NCI-H2081 (cell line): ENCODE measurements around the gene TACC2.

ENCODE experiments used
- DNase-seq, 2 experiments: peaks; one replicate each; lab custom pipeline; 2025; lab: John Stamatoyannopoulos, UW

The TACC2 gene

DNA sequence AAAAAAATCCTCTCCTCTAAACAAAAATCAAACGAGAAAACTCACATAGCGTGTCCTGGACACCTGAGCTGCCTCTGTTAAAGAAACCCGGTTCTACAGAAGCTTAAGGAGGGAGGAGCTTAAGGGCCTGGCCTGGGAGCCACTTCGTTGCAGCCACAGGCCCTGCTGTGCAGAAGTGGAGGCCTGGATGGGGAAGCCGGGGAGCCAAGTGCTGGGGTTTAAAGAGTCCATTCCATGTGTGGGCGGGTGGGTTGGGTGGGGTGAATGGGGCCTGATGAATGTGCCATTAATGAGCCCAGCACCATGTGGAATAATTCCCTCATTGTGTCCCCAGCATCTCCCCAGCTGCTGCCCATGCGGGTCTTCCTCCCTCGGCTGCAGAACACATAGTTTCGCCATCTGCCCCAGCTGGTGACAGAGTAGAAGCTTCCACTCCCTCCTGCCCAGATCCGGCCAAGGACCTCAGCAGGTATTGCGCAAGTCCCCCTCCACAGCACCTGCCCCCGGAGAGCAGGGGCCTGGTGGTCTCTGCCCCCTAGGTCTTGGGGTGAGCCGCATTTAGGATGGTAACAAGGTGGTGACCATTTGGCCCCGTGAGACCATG lies 154.4 kb downstream of the TACC2 start:
- no peak for DNase-seq

DNA sequence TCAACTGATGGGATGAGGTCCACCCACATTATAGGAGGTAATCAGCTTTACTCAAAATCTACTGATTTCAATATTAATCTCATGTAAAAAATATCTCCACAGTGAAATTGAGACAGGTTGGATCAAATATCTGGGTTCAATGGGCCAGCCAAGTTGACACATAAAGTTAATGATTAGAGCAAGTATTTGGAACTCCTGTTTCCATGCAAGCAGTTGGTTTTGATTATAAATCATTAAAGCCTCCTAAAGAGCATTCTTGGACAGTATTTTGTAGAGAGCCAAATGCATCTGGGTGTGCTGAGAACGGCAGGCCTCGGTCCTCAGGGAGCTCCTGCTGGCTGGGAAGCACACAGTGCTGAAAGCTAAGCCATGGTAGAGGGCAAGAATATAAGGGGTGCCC lies 155.2 kb downstream of the TACC2 start:
- DNase-seq: no peak

GRCh38 chr10:122145113-122145512 lies 156.2 kb downstream of the TACC2 start:
- no peak for DNase-seq

- no peak for DNase-seq
Measured at GRCh38 chr10:122147663-122148062, 158.7 kb downstream of the TACC2 start.

DNA sequence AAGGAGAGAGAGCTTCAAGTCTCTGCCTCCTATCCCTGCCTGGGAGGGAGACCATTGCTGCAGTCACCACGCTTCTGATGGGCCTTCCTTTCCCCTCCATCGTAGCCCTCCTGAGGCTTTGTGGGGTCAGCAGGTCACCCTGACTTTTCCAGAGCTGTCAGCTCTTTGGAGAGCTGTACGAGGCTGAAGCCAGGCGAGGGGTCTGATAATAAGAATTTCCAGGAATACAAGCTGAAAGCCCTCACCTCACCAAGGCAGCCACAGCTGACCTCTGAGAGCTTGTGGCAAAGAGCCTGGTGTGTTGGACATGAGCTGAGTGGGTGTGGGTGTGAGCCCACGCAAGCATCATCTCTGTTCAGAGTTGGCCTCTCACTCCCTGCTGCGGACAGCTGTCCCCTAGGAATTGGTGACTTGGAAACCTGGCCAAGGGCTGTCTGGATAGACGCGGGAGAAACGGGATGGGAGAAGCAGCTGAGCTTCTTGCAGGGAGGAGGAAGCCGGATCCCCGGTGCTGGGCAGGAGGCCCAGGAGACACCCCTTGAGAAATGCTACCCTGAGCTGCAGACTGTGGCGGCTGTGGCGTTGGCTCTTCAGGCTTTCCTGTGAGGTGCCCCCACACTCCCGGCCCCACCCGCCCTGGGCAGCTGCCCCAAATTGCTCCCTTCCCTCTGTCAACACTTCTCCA lies 160.1 kb downstream of the TACC2 start:
- DNase-seq: no peak

DNA sequence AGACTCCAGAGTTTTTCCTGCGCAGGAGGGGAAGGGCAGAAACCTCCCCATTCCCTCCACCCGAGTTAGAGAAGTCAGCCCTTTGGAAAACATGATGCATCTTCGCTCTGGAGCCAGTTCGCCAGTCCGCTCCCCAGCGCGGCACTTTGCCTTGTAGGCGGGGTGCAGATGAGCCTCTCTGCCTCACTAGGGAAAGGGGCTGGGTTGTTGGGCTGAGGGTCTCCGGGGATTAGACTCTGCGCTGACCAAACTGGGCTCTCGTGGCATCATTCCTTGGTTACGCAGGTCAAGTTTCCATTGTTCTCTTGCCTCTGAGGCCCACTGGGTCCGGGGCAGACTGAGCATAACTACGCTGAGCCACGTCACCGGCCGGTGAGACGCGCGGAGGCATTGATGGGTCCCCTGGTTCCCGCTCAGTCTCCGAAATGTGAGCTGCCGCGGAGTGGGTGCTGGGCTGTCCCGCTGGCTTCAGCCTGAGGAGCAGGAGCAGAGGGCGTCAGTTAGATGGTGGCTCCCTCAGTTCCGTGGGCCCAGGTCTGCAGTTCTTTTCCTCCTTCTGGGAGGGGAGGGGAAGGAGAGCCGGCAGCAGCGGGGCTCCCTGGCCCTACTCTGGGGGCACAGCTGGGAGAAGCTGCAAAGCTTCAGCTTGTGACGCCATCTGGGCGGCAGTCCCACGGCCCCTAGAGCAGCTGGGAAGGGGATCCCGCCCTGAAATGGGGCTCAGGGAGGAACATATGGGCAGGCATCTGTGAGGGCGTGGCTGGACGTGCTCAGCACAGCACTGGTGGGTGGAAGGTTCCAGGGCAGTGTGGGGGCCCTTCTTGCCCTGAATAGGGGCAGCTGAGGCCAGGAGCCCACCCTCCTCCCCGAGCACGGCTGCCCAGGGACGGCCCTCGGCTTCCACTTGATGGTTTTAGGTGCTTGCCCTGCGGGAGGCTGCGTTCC lies 160.9 kb downstream of the TACC2 start:
- DNase-seq: no peak

- DNase-seq: no peak
Measured at GRCh38 chr10:122151121-122151694, 162.2 kb downstream of the TACC2 start.

DNA sequence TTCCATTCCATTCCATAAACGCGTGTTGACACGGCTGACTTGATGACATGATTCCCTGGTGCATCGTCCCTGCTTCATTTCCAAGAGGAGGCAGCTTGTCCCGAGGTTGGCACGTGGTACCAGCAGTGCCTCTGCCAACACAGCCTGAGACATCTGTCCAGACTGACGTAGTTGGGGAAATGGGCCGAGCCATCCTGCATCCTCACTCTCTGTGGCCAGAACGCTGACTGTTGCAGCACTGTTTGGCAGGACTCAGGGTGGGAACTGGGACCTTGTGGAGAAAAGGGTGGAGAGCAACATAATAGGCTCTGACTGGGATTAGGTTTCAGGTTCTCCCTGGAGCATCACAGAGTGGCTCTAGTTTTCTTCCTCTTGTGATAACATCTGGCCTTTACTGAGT lies 163.6 kb downstream of the TACC2 start:
- DNase-seq: no peak

DNA sequence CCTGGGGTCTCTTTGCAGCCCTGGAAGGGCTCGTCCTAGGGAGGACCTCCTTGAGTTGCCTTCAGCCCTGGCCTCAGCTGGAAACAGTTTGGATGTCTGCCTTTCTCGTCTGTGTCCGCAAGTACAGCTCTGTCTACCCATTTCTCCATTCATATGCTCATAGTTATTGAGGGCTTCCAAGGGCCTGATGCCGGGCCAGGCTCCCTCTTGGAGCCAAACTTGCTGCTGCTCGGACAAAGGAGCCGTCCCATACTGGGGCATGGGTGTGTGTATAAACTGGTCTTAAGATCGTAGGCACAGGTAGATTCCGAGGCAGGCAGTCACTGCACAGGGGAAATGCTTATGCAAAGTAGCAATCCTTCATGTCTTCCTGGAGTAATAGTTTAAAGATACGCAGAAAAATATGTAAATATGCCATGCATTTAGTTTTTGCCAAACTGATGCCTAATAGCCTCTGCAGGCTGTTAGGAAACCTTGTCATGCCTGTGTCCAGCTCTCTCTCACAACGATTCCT lies 165.1 kb downstream of the TACC2 start:
- no peak for DNase-seq

GRCh38 chr10:122154545-122155366 lies 165.8 kb downstream of the TACC2 start:
- no peak for DNase-seq

- no peak for DNase-seq
Measured at GRCh38 chr10:122157451-122157850, 168.5 kb downstream of the TACC2 start.

GRCh38 chr10:122158362-122158761 lies 169.4 kb downstream of the TACC2 start:
- DNase-seq: no peak

- DNase-seq: no peak
Measured at GRCh38 chr10:122159141-122159970, 170.4 kb downstream of the TACC2 start.

DNA sequence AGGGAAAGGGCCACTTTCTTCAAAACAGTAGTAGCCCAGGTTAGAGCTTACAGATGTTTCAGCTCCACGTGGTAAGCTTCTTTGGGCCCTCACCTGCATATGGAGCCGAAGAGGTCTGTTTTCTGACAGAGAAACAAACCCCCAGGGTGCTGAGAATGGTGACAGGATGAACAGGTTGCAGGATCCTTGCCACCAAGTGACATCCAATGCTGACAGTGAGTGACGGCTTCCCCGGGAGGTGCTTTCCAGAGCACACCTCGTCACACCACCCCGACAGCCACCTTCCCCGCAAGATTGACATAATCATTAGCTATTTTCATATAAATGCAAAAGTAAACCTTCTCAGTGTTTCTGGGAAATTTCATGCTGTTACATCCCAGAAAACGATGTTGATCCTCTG lies 172.8 kb downstream of the TACC2 start:
- DNase-seq: no peak

- peak in 1 of 2 experiments; percentile 34 for DNase-seq
Measured at GRCh38 chr10:122162671-122163173, 173.8 kb downstream of the TACC2 start.

DNA sequence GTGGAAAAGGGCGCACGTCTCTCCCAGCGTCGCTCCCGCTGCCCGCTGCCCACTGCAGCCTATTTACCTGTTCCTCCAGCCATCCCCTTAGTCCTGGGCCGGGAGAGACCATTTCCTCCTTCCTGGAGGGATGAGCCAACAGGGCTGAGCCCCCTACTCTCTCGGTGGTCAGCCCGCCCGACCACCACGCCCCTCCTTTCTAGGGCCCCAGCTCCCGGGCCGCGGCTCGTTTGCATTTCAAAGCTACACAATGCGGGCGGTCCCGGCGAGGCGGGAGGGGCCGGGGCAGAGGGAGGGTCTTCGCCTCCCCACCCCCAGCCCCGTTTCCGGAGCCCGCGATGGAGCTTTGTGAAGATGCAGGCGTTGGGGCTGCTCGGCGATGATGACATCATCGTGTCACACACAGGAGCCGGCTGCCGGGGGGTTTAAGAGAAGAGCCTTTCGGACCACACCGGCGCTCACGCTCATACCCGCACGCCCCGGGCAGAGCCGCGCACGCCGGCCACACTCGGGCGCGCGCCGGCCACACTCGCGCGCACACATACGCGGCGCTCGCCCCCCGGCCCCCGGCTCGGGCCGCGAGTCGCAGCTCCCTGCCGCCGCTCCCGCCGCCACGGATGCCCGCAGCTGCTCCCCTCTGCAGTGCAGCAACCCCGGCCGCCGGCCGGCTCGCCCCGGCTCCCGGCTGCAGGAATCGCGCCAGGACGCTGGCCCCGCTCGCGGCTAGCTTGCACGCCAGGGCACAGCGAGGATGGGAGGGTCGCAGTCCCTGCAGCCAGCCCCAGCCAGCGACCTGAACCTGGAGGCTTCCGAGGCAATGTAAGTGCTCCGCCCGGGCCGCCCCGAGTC lies 174.4 kb downstream of the TACC2 start:
- peak; percentile 57 to 76 for DNase-seq

- peak; percentile 39 to 60 for DNase-seq
Measured at GRCh38 chr10:122164023-122164601, 175.1 kb downstream of the TACC2 start.

DNA sequence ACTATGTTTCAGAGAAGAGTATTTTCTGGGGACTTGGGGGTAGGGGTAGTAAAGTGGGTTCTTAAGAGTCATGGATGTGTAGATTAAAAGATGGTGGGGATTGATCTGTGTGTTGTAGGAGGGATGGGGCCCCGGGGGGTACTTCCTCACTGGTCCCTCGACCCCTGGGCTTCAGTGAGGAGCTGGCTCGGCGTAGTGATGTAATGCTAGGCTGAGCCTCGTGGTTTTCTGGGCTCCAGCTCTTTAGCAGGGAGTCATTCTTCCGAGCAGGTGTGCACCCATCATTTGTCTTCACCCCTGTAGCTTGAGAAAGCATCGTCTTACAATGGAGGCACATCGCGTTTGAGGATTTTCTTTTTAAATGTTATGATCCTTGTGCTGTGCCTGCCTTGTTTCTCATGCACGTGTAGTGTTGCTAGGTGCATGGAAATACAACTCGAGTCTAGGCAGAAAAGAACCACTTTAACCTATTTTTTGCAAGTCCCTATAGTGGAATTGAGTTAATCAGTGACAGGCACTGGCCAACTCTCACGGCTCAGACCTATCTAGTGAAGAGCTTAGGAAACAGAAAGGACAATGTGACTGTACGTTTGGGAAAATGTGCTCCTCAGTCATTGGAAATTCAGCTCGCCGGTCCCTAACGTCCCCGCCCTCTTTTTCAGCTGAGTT lies 176.0 kb downstream of the TACC2 start:
- peak; percentile 24 to 44 for DNase-seq
